GM12873 (cell line): ENCODE measurements around the gene ZNF611.

Source experiments
- CTCF ChIP-seq: IDR thresholded peaks from 2 replicates; pipeline ENCODE4 v1.5.1; 2012; ENCODE audit warnings: low read depth, mild to moderate bottlenecking, moderate library complexity, low read length, control low read depth; ENCODE audit not compliant: insufficient read depth; ENCODE audit errors: missing control alignments

Gene ZNF611

GRCh38 chr19:52691215-52691610, 43.6 kb downstream of the ZNF611 start:
- no peak for TF ChIP-seq CTCF

- TF ChIP-seq CTCF = no peak
These were observed 44.3 kb downstream of the ZNF611 start for GRCh38 chr19:52690369-52691214.

- TF ChIP-seq CTCF = no peak
These were observed 44.9 kb downstream of the ZNF611 start for GRCh38 chr19:52689843-52690368.

GRCh38 chr19:52688335-52688734, 46.5 kb downstream of the ZNF611 start:
- no peak for TF ChIP-seq CTCF

GRCh38 chr19:52687684-52688083, 47.2 kb downstream of the ZNF611 start:
- TF ChIP-seq CTCF = no peak

- no peak for TF ChIP-seq CTCF
These were observed 49.0 kb downstream of the ZNF611 start for GRCh38 chr19:52685811-52686210.

GRCh38 chr19:52679598-52679997, 55.2 kb downstream of the ZNF611 start:
- no peak for TF ChIP-seq CTCF
